H1 (cell line): Measurements from ENCODE around the gene FAM98A. TPM values are rescaled to one million over a fixed set of nuclear protein-coding genes. Genes with fewer than 3 reads are reported as not detected.

Source experiments
- CBX8 ChIP-seq: fragments of 300-800, 300-1000 bp; sonication (generic); IDR thresholded peaks from 2 replicates; pipeline ENCODE4 v1.7.1; 2016; ENCODE audit warnings: low read depth, low read length, borderline replicate concordance
- CHD1 ChIP-seq: IDR thresholded peaks from 2 replicates; pipeline ENCODE4 v1.6.1; 2012; ENCODE audit warnings: low read depth, low read length, improper control_type of control experiment
- EGR1 ChIP-seq: IDR thresholded peaks from 2 replicates; pipeline ENCODE4 v1.6.1; 2011; ENCODE audit warnings: low read depth, low read length, borderline replicate concordance
- EP300 ChIP-seq, 2 experiments: IDR thresholded peaks; 1 replicate in 1 of 2; 2 replicates in 1 of 2; pipeline ENCODE4 v1.6.1; 2011 to 2012; ENCODE audit warnings: low read depth in 2 of 2, low read length in 2 of 2, mild to moderate bottlenecking in 2 of 2, borderline replicate concordance in 1 of 2, inconsistent platforms in 1 of 2, moderate library complexity in 1 of 2
- HDAC2 ChIP-seq, 2 experiments: fragments of 300-600 bp in 1 of 2; sonication (generic) in 1 of 2; IDR thresholded peaks; 2 replicates each; pipeline ENCODE4 v1.6.1; 2011 to 2012; ENCODE audit warnings: low read depth in 2 of 2, low read length in 2 of 2, mild to moderate bottlenecking in 2 of 2, moderate library complexity in 2 of 2, borderline replicate concordance in 1 of 2, inconsistent platforms in 1 of 2
- JUND ChIP-seq: IDR thresholded peaks from 2 replicates; pipeline ENCODE4 v1.6.1; 2011; ENCODE audit warnings: mild to moderate bottlenecking, improper control_type of control experiment, low read length
- RXRA ChIP-seq: IDR thresholded peaks from 2 replicates; pipeline ENCODE4 v1.6.1; 2011; ENCODE audit warnings: low read depth, mild to moderate bottlenecking, low read length, moderate library complexity; ENCODE audit not compliant: insufficient read depth
- SP1 ChIP-seq: IDR thresholded peaks from 2 replicates; pipeline ENCODE4 v1.6.1; 2011; ENCODE audit warnings: low read depth, low read length
- polyA plus RNA-seq, 7 experiments: library from polyadenylated mRNA; depleted of rRNA in 3 of 7; stranded (reverse) in 5 of 7; unstranded in 2 of 7; fragments of >200 nt in 5 of 7; fragments of 200-250 nt in 2 of 7; gene quantifications; 1 replicate in 5 of 7; 2 replicates in 1 of 7; 4 replicates in 1 of 7; pipeline versions ENCODE4 v1.2.1 to v1.2.3, GENCODE V29; 2011 to 2013; ENCODE audit warnings: missing spikeins in 2 of 7, mixed read lengths in 2 of 7
- total RNA-seq: library from RNA; stranded (reverse); fragmentation: NEBNext Ultra II Directional; extraction: Animal tissue kit (Norgen Biotek cat#: 25700); gene quantifications from 2 replicates; pipeline ENCODE4 v1.2.1, GENCODE V29; 2021
- TF ChIP-seq, protein P1 (sequence below), 3 experiments: IDR thresholded peaks; 1 replicate in 2 of 3; 2 replicates in 1 of 3; pipeline versions ENCODE4 v1.5.1 to v1.6.1; 2011; ENCODE audit warnings: low read length in 3 of 3, mild to moderate bottlenecking in 3 of 3, inconsistent platforms in 2 of 3, low read depth in 1 of 3, moderate library complexity in 1 of 3; ENCODE audit not compliant: insufficient read depth in 1 of 3; ENCODE audit errors: control extremely low read depth in 1 of 3
- TF ChIP-seq, protein P2 (sequence below): IDR thresholded peaks from 2 replicates; pipeline ENCODE4 v1.6.1; 2011; ENCODE audit warnings: low read length, improper control_type of control experiment

The FAM98A gene
- total and polyA plus RNA-seq, 2 of the 8 experiments (the other 6 are each of a cell fraction or from before 2014, with no cell fraction given): 53.2 to 103 TPM

DNA sequence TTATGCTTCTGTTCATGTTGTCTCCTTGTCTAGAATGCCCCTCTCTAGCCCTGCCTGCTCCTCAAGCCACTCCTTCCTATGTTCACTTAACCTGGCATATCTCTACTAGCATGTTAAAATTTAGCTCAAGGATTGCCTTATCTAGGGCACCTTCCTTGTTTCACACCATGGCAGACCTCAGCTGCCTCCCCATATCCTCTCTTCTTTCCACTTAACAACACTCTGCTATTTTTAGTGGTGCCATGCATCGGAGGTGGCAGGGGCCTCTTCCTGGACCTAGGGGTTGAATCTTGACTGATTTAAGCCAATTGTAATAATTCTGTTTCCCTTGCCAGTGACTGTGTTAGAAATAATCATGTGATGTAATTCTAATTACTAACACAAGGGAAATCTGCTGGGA, 36.9 kb upstream of the FAM98A start (continued):
- TF ChIP-seq SP1 (no peak), CBX8 (no peak), HDAC2 (IDR thresholded peaks at IDR 0.05; ENCODE audit: borderline replicate concordance in 1 of 2, low read depth in 2 of 2, low read length in 2 of 2) (no peak), RXRA (no peak), CHD1 (no peak), JUND (no peak), EP300 (IDR thresholded peaks at IDR 0.05; ENCODE audit: borderline replicate concordance in 1 of 2, low read depth in 2 of 2, low read length in 2 of 2) (no peak), EGR1 (no peak)
- TF ChIP-seq, protein P1, sequence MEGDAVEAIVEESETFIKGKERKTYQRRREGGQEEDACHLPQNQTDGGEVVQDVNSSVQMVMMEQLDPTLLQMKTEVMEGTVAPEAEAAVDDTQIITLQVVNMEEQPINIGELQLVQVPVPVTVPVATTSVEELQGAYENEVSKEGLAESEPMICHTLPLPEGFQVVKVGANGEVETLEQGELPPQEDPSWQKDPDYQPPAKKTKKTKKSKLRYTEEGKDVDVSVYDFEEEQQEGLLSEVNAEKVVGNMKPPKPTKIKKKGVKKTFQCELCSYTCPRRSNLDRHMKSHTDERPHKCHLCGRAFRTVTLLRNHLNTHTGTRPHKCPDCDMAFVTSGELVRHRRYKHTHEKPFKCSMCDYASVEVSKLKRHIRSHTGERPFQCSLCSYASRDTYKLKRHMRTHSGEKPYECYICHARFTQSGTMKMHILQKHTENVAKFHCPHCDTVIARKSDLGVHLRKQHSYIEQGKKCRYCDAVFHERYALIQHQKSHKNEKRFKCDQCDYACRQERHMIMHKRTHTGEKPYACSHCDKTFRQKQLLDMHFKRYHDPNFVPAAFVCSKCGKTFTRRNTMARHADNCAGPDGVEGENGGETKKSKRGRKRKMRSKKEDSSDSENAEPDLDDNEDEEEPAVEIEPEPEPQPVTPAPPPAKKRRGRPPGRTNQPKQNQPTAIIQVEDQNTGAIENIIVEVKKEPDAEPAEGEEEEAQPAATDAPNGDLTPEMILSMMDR (IDR thresholded peaks at IDR 0.05; ENCODE audit: control extremely low read depth in 1 of 3, insufficient read depth in 1 of 3, low read depth in 1 of 3, low read length in 3 of 3): no peak
- TF ChIP-seq, protein P2, sequence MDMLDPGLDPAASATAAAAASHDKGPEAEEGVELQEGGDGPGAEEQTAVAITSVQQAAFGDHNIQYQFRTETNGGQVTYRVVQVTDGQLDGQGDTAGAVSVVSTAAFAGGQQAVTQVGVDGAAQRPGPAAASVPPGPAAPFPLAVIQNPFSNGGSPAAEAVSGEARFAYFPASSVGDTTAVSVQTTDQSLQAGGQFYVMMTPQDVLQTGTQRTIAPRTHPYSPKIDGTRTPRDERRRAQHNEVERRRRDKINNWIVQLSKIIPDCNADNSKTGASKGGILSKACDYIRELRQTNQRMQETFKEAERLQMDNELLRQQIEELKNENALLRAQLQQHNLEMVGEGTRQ: no peak
